ENCODE results near the gene AUTS2.
"Not testable (repeated sequence)": the region's sequence is repeated elsewhere in the genome, so short reads cannot be mapped to it uniquely, and the experiment has no call there.

Gene AUTS2

DNA sequence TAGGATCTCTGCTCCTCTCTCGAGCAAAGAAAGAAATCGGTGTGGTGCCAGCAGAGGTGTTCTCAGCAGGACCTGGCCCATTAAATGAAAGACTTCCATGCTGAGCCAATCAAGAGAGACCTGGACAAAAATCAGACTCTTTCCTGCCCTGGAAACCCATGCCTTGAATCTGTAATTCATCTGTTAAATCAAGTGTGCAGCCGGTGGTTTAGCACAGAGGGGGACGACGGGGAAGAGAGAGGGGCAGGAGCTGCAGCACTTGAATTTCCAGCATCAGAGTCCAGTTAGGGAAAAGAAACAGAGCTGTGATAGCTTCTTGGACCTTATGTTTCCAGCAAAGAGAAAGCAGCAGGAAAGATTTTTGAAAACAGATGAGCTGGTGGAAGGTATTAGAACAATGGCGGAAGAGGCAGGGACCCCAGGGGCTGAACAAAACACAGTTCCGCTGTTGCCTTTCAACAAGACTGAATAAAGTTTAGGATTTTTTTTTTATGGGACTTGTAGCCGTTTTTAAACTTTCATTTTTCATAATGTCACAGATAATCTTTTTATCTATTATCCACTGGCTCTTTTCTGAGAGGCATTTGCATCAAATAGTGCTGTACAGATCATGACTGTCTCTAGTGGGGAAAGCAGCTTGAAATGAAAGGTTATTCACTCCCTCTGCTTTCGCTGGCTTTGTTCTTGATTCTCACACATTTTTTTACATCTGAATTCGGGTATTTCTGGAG, 990.1 kb downstream of the AUTS2 start:
- Histone ChIP-seq H3K4me3 (ENCODE audit: insufficient read length, low read depth) (no peak overlapping the region), H3K9ac (ENCODE audit: insufficient read length, low read depth) (no peak overlapping the region), H3K27me3 (ENCODE audit: insufficient read depth, insufficient read length) (no peaks in the 10 kb centered on the region), H3K9me3 (ENCODE audit: insufficient read depth, low read length) (no peaks in the 10 kb centered on the region), H3K36me3 (ENCODE audit: insufficient read depth, insufficient read length, low read length) (no peaks in the 10 kb centered on the region), H3K4me1 (ENCODE audit: insufficient read depth, insufficient read length) (peaks cover 4% of the 10 kb centered on the region)
- TF ChIP-seq SUZ12 (IDR thresholded peaks at IDR 0.05; ENCODE audit: extremely low read depth, insufficient read depth, insufficient read length) (no peak), ZNF274 (IDR thresholded peaks at IDR 0.05; ENCODE audit: low read depth, low read length) (no peak), YY1 (IDR thresholded peaks at IDR 0.05; ENCODE audit: insufficient read depth, insufficient read length) (no peak)
- DNase-seq (ENCODE audit: low read depth, low spot score): no peak

GRCh38 chr7:70589010-70589409, 990.7 kb downstream of the AUTS2 start:
- Histone ChIP-seq H3K27me3 (ENCODE audit: insufficient read depth, insufficient read length) (peaks cover 3% of the 10 kb centered on the region), H3K4me3 (ENCODE audit: insufficient read length, low read depth) (no peak overlapping the region), H3K9me3 (ENCODE audit: insufficient read depth, low read length) (no peaks in the 10 kb centered on the region), H3K9ac (ENCODE audit: insufficient read length, low read depth) (no peak overlapping the region), H3K4me1 (ENCODE audit: insufficient read depth, insufficient read length) (peaks cover 7% of the 10 kb centered on the region), H3K36me3 (ENCODE audit: insufficient read depth, insufficient read length, low read length) (no peaks in the 10 kb centered on the region)
- no peak for DNase-seq (ENCODE audit: low read depth, low spot score)
- TF ChIP-seq ZNF274 (IDR thresholded peaks at IDR 0.05; ENCODE audit: low read depth, low read length) (no peak), SUZ12 (IDR thresholded peaks at IDR 0.05; ENCODE audit: extremely low read depth, insufficient read depth, insufficient read length) (no peak), YY1 (IDR thresholded peaks at IDR 0.05; ENCODE audit: insufficient read depth, insufficient read length) (no peak)

- Histone ChIP-seq H3K27me3 (ENCODE audit: insufficient read depth, insufficient read length) (peaks cover 4% of the 10 kb centered on the region), H3K9ac (ENCODE audit: insufficient read length, low read depth) (no peak overlapping the region), H3K9me3 (ENCODE audit: insufficient read depth, low read length) (no peaks in the 10 kb centered on the region), H3K4me3 (ENCODE audit: insufficient read length, low read depth) (no peak overlapping the region), H3K4me1 (ENCODE audit: insufficient read depth, insufficient read length) (peaks cover 4% of the 10 kb centered on the region), H3K36me3 (ENCODE audit: insufficient read depth, insufficient read length, low read length) (no peaks in the 10 kb centered on the region)
- no peak for DNase-seq (ENCODE audit: low read depth, low spot score)
- TF ChIP-seq SUZ12 (IDR thresholded peaks at IDR 0.05; ENCODE audit: extremely low read depth, insufficient read depth, insufficient read length) (no peak), YY1 (IDR thresholded peaks at IDR 0.05; ENCODE audit: insufficient read depth, insufficient read length) (no peak), ZNF274 (IDR thresholded peaks at IDR 0.05; ENCODE audit: low read depth, low read length) (no peak)
Measured at GRCh38 chr7:70589590-70589989, 991.3 kb downstream of the AUTS2 start.

DNA sequence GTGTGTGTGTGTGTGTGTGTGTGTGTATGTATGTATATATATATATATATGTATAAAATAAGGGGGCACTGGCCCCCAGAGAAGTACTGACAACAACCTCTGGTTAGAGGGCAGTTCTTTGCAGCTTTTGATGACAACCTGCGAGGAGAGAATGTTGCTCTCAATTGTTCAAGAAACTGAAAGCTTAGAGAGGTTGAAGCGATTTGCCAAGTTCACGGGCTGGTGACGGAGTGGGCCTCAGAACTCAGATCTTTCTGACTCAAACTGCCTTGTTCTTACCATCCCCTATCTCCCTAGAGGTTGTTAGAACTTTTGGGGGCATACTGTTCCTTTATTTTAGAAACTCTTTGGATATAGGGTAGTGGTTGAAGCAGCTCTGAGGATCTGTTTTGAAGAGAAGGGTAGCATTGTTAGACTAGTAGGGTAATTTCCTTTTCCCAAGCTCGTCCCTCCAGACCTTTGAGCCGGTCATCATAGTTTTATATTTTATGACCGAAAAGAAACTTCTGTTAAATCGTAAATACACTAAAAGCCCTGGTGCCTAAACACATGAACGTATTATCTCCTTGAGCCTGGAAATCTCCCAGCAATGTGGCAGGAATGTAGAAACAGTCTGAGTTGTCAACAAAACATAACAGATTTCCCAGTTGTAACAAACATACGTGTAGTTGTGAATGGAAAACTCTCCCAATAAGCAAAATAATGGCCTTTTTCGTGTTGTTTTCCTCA, 992.0 kb downstream of the AUTS2 start:
- Histone ChIP-seq H3K4me3 (ENCODE audit: insufficient read length, low read depth) (no peak overlapping the region), H3K27me3 (ENCODE audit: insufficient read depth, insufficient read length) (peaks cover 9% of the 10 kb centered on the region), H3K36me3 (ENCODE audit: insufficient read depth, insufficient read length, low read length) (no peaks in the 10 kb centered on the region), H3K9me3 (ENCODE audit: insufficient read depth, low read length) (no peaks in the 10 kb centered on the region), H3K4me1 (ENCODE audit: insufficient read depth, insufficient read length) (peaks cover 3% of the 10 kb centered on the region), H3K9ac (ENCODE audit: insufficient read length, low read depth) (no peak overlapping the region)
- DNase-seq (ENCODE audit: low read depth, low spot score): no peak
- TF ChIP-seq SUZ12 (IDR thresholded peaks at IDR 0.05; ENCODE audit: extremely low read depth, insufficient read depth, insufficient read length) (no peak), YY1 (IDR thresholded peaks at IDR 0.05; ENCODE audit: insufficient read depth, insufficient read length) (no peak), ZNF274 (IDR thresholded peaks at IDR 0.05; ENCODE audit: low read depth, low read length) (no peak)

DNA sequence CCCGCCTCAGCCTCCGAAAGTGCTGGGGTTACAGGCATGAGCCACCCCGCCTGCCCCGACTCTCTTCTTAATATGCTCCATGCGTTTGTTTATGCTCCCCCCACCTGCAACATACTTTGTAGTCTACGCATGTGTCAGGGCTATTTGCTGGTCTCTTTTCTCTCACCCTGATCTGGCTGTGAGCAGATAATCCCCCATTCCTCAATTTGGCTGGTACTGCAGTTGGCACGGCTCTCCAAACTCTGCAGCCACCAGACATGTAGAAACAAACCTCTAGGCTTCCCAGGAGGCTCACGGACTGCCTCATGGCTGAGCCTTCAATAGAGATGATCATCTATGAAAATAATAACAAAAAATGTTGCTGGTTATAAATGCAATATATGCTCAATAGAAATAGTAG, 993.4 kb downstream of the AUTS2 start:
- no peak for DNase-seq (ENCODE audit: low read depth, low spot score)
- Histone ChIP-seq H3K27me3 (ENCODE audit: insufficient read depth, insufficient read length) (peaks cover 19% of the 10 kb centered on the region), H3K9ac (ENCODE audit: insufficient read length, low read depth) (no peak overlapping the region), H3K36me3 (ENCODE audit: insufficient read depth, insufficient read length, low read length) (no peaks in the 10 kb centered on the region), H3K4me1 (ENCODE audit: insufficient read depth, insufficient read length) (peaks cover 3% of the 10 kb centered on the region), H3K4me3 (ENCODE audit: insufficient read length, low read depth) (no peak overlapping the region), H3K9me3 (ENCODE audit: insufficient read depth, low read length) (no peaks in the 10 kb centered on the region)
- TF ChIP-seq ZNF274 (IDR thresholded peaks at IDR 0.05; ENCODE audit: low read depth, low read length): no peak
- TF ChIP-seq YY1 (IDR thresholded peaks at IDR 0.05; ENCODE audit: insufficient read depth, insufficient read length): no peak
- TF ChIP-seq SUZ12 (IDR thresholded peaks at IDR 0.05; ENCODE audit: extremely low read depth, insufficient read depth, insufficient read length): no peak

DNA sequence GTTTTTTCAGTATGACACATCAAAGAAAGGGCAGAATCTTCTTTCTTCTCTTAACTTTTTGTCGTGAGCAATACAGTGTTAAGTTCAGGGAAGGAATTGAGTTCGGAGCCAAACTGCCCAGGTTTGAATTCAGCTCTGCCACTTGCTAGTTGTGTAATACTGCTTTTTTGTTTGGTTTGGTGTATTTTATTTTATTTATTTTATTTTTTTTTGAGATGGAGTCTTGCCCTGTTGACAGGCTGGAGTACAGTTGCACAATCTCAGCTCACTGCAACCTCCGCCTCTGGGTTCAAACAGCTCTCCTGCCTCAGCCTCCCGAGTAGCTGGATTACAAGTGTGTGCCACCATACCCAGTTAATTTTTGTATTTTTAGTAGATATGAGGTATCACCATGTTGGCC, 993.9 kb downstream of the AUTS2 start:
- Histone ChIP-seq H3K9me3 (ENCODE audit: insufficient read depth, low read length) (no peaks in the 10 kb centered on the region), H3K9ac (ENCODE audit: insufficient read length, low read depth) (no peak overlapping the region), H3K36me3 (ENCODE audit: insufficient read depth, insufficient read length, low read length) (no peaks in the 10 kb centered on the region), H3K4me3 (ENCODE audit: insufficient read length, low read depth) (no peak overlapping the region), H3K4me1 (ENCODE audit: insufficient read depth, insufficient read length) (peaks cover 3% of the 10 kb centered on the region), H3K27me3 (ENCODE audit: insufficient read depth, insufficient read length) (peaks cover 24% of the 10 kb centered on the region)
- TF ChIP-seq ZNF274 (IDR thresholded peaks at IDR 0.05; ENCODE audit: low read depth, low read length) (no peak), YY1 (IDR thresholded peaks at IDR 0.05; ENCODE audit: insufficient read depth, insufficient read length) (no peak), SUZ12 (IDR thresholded peaks at IDR 0.05; ENCODE audit: extremely low read depth, insufficient read depth, insufficient read length) (no peak)
- no peak for DNase-seq (ENCODE audit: low read depth, low spot score)

- Histone ChIP-seq H3K9me3 (ENCODE audit: insufficient read depth, low read length) (no peaks in the 10 kb centered on the region), H3K27me3 (ENCODE audit: insufficient read depth, insufficient read length) (peaks cover 42% of the 10 kb centered on the region), H3K9ac (ENCODE audit: insufficient read length, low read depth) (no peak overlapping the region), H3K36me3 (ENCODE audit: insufficient read depth, insufficient read length, low read length) (no peaks in the 10 kb centered on the region), H3K4me1 (ENCODE audit: insufficient read depth, insufficient read length) (peaks cover 3% of the 10 kb centered on the region), H3K4me3 (ENCODE audit: insufficient read length, low read depth) (no peak overlapping the region)
- DNase-seq (ENCODE audit: low read depth, low spot score): no peak
- TF ChIP-seq ZNF274 (IDR thresholded peaks at IDR 0.05; ENCODE audit: low read depth, low read length) (no peak), YY1 (IDR thresholded peaks at IDR 0.05; ENCODE audit: insufficient read depth, insufficient read length) (no peak), SUZ12 (IDR thresholded peaks at IDR 0.05; ENCODE audit: extremely low read depth, insufficient read depth, insufficient read length) (no peak)
Measured at GRCh38 chr7:70594170-70594569, 995.9 kb downstream of the AUTS2 start.

DNA sequence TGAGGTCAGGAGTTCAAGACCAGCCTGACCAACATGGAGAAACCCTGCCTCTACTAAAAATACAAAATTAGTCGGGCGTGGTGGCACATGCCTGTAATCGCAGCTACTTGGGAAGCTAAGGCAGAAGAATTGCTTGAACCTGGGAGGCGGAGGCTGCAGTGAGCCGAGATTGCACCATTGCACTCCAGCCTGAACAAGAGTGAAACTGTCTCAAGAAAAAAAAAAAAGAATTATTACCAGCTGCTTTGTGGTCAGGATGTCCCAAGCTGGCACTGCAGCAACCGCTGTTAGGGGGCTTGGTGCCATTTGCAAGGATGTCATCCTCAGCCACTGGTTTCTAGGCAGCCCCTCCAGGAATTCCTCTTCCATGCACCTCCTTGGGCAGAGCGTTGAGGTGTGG, 996.6 kb downstream of the AUTS2 start:
- H3K9ac ChIP-seq (ENCODE audit: insufficient read length, low read depth); H3K4me1 ChIP-seq (ENCODE audit: insufficient read depth, insufficient read length); H3K9me3 ChIP-seq (ENCODE audit: insufficient read depth, low read length); DNase-seq (ENCODE audit: low read depth, low spot score); H3K4me3 ChIP-seq (ENCODE audit: insufficient read length, low read depth); H3K36me3 ChIP-seq (ENCODE audit: insufficient read depth, insufficient read length, low read length): not testable (repeated sequence)
- peaks cover 43% of the 10 kb centered on the region for H3K27me3 ChIP-seq (ENCODE audit: insufficient read depth, insufficient read length)
